SK-N-SH (cell line): ENCODE data around the gene TWF2. TPM values are rescaled to one million over a fixed set of nuclear protein-coding genes. Genes with fewer than 3 reads are reported as not detected.

Source experiments
- CTCF ChIA-PET: fragments of 300-600, 350-600 bp; formaldehyde crosslinking; extraction: SDS; loops from one replicate; lab custom pipeline; 2021; lab: Yijun Ruan, JAX
- POLR2A ChIA-PET: fragments of 350-600 bp; sonication (Branson Sonifier 250); formaldehyde crosslinking; extraction: SDS; loops from one replicate; lab custom pipeline; 2020; ENCODE audit warnings: antibody characterized with exemption, inconsistent platforms; lab: Yijun Ruan, JAX
- DNase-seq: peaks from one replicate; pipeline ENCODE4 v3.0.0; 2012
- H2AFZ ChIP-seq: fragments of 200-600 bp; sonication (generic); 2 replicates; pipeline ENCODE4 v1.8.1; 2016; ENCODE audit warnings: antibody characterized with exemption, mild to moderate bottlenecking, low read depth
- H3F3A ChIP-seq: fragments of 200-600 bp; sonication (generic); replicated peaks from 2 replicates; pipeline ENCODE3; 2016; ENCODE audit warnings: antibody characterized with exemption, mild to moderate bottlenecking; ENCODE audit not compliant: insufficient read depth
- H3K27ac ChIP-seq, 2 experiments: fragments of 200-500 bp in 1 of 2; fragments of 200-600 bp in 1 of 2; sonication (Bioruptor generic) in 1 of 2; sonication (generic), shearing (Covaris generic) in 1 of 2; 2 replicates each; pipeline versions ENCODE4 v1.5.1 to v1.6.1; 2014 to 2016; ENCODE audit warnings: low read depth in 2 of 2, inconsistent platforms in 1 of 2, low read length in 1 of 2, mild to moderate bottlenecking in 1 of 2, mixed read lengths in 1 of 2
- H3K27me3 ChIP-seq: fragments of 200-600 bp; sonication (generic), shearing (Covaris generic); 2 replicates; pipeline ENCODE4 v1.6.1; 2016; ENCODE audit warnings: mixed run types; ENCODE audit not compliant: insufficient read depth
- H3K36me3 ChIP-seq, 2 experiments: fragments of 200-500 bp in 1 of 2; fragments of 200-600 bp in 1 of 2; sonication (Bioruptor generic) in 1 of 2; sonication (generic) in 1 of 2; replicated peaks in 1 of 2; 2 replicates each; pipeline versions ENCODE3 to v1.5.1; 2014 to 2016; ENCODE audit warnings: low read length in 1 of 2, mild to moderate bottlenecking in 1 of 2; ENCODE audit not compliant: insufficient read depth in 2 of 2, control insufficient read depth in 1 of 2
- H3K4me1 ChIP-seq, 2 experiments: fragments of 200-500 bp in 1 of 2; fragments of 200-600 bp in 1 of 2; sonication (Bioruptor generic) in 1 of 2; sonication (generic), shearing (Covaris generic) in 1 of 2; 2 replicates each; pipeline versions ENCODE4 v1.5.1 to v1.6.1; 2014 to 2016; ENCODE audit warnings: low read depth in 1 of 2, low read length in 1 of 2, mixed run types in 1 of 2; ENCODE audit not compliant: insufficient read depth in 2 of 2, control insufficient read depth in 1 of 2
- H3K4me2 ChIP-seq: fragments of 200-600 bp; sonication (generic), shearing (Covaris generic); 2 replicates; pipeline ENCODE4 v1.6.1; 2017; ENCODE audit warnings: mixed run types
- H3K4me3 ChIP-seq, 2 experiments: fragments of 200-500 bp in 1 of 2; fragments of 200-600 bp in 1 of 2; sonication (Bioruptor generic) in 1 of 2; sonication (generic), shearing (Covaris generic) in 1 of 2; 2 replicates each; pipeline versions ENCODE4 v1.5.1 to v1.8.1; 2014 to 2016; ENCODE audit warnings: low read depth in 2 of 2, inconsistent platforms in 1 of 2, low read length in 1 of 2, mild to moderate bottlenecking in 1 of 2, mixed read lengths in 1 of 2, moderate library complexity in 1 of 2
- H3K79me2 ChIP-seq: fragments of 200-600 bp; sonication (generic); 2 replicates; pipeline ENCODE4 v1.8.1; 2017; ENCODE audit warnings: mild to moderate bottlenecking; ENCODE audit not compliant: insufficient read depth
- H3K9ac ChIP-seq: fragments of 200-600 bp; sonication (generic); 2 replicates; pipeline ENCODE4 v1.6.1; 2017; ENCODE audit warnings: mixed run types
- H3K9me2 ChIP-seq: fragments of 200-600 bp; sonication (generic); 2 replicates; pipeline ENCODE4 v1.6.1; 2017; ENCODE audit warnings: mixed run types
- H3K9me3 ChIP-seq: fragments of 200-600 bp; sonication (generic); 2 replicates; pipeline ENCODE4 v1.6.1; 2017; ENCODE audit warnings: mixed run types, mild to moderate bottlenecking, moderate library complexity
- H4K20me1 ChIP-seq: fragments of 200-600 bp; sonication (generic); 2 replicates; pipeline ENCODE4 v1.6.1; 2017; ENCODE audit warnings: mild to moderate bottlenecking, mixed run types; ENCODE audit not compliant: insufficient read depth
- CHD2 ChIP-seq: fragments of 150-350 bp; IDR thresholded peaks from 2 replicates; pipeline ENCODE4 v1.6.1; 2018; ENCODE audit warnings: low read length; ENCODE audit not compliant: partially characterized antibody
- CTCF ChIP-seq: fragments of 200-600 bp; sonication (generic); IDR thresholded peaks from 2 replicates; pipeline ENCODE4 v1.6.1; 2017; ENCODE audit warnings: antibody characterized with exemption, mild to moderate bottlenecking, moderate library complexity
- ELF1 ChIP-seq: IDR thresholded peaks from 2 replicates; pipeline ENCODE4 v1.4.0; 2012
- EP300 ChIP-seq, 2 experiments: IDR thresholded peaks; 2 replicates each; pipeline versions ENCODE4 v1.4.0 to v1.6.1; 2012; ENCODE audit warnings: borderline replicate concordance in 1 of 2, low read depth in 1 of 2, low read length in 1 of 2
- FOXJ3 ChIP-seq: sonication (generic); formaldehyde crosslinking; IDR thresholded peaks from 2 replicates; pipeline ENCODE4 v1.5.1; 2020; ENCODE audit warnings: mild to moderate bottlenecking, missing genetic modification reagents
- FOXM1 ChIP-seq: IDR thresholded peaks from 2 replicates; pipeline ENCODE4 v1.4.0; 2012; ENCODE audit warnings: low read depth, mild to moderate bottlenecking
- GABPA ChIP-seq: IDR thresholded peaks from 2 replicates; pipeline ENCODE4 v1.4.0; 2012; ENCODE audit warnings: low read depth, mild to moderate bottlenecking
- GATA2 ChIP-seq: sonication (generic); formaldehyde crosslinking; IDR thresholded peaks from 2 replicates; pipeline ENCODE4 v1.5.0; 2020; ENCODE audit warnings: mild to moderate bottlenecking, missing genetic modification reagents
- JUND ChIP-seq: IDR thresholded peaks from 2 replicates; pipeline ENCODE4 v1.4.0; 2012
- MEF2A ChIP-seq: IDR thresholded peaks from 2 replicates; pipeline ENCODE4 v1.4.0; 2012; ENCODE audit warnings: low read depth, borderline replicate concordance
- MXI1 ChIP-seq: IDR thresholded peaks from 2 replicates; pipeline ENCODE4 v1.6.1; 2012; ENCODE audit warnings: mild to moderate bottlenecking, low read depth, low read length, improper control_type of control experiment
- NFIC ChIP-seq: IDR thresholded peaks from 2 replicates; pipeline ENCODE4 v1.4.0; 2012; ENCODE audit warnings: borderline replicate concordance
- RCOR1 ChIP-seq: fragments of 150-350 bp; IDR thresholded peaks from 2 replicates; pipeline ENCODE4 v1.6.1; 2017; ENCODE audit warnings: antibody characterized with exemption, low read length
- REST ChIP-seq: IDR thresholded peaks from 2 replicates; pipeline ENCODE4 v1.6.1; 2012; ENCODE audit warnings: mild to moderate bottlenecking, low read depth, low read length, moderate library complexity
- SIN3A ChIP-seq: IDR thresholded peaks from 2 replicates; pipeline ENCODE4 v1.6.1; 2012; ENCODE audit warnings: low read depth, mild to moderate bottlenecking, low read length, moderate library complexity, borderline replicate concordance
- TAF1 ChIP-seq: IDR thresholded peaks from 2 replicates; pipeline ENCODE4 v1.6.1; 2012; ENCODE audit warnings: low read depth, mild to moderate bottlenecking, low read length, moderate library complexity, borderline replicate concordance
- USF1 ChIP-seq: IDR thresholded peaks from 2 replicates; pipeline ENCODE4 v1.4.0; 2012; ENCODE audit warnings: low read depth, borderline replicate concordance
- USF2 ChIP-seq: fragments of 150-350 bp; IDR thresholded peaks from 2 replicates; pipeline ENCODE4 v1.6.1; 2017; ENCODE audit warnings: antibody characterized with exemption, low read length, low read depth, borderline replicate concordance
- YY1 ChIP-seq: IDR thresholded peaks from 2 replicates; pipeline ENCODE4 v1.4.0; 2012; ENCODE audit warnings: low read depth, mild to moderate bottlenecking
- WGBS: methylation state at CpG from one replicate; pipeline ENCODE4 v1.1.6; 2017; ENCODE audit warnings: low lambda C conversion rate; 5-methylcytosine and 5-hydroxymethylcytosine counted together
- polyA plus RNA-seq, 3 experiments: library from polyadenylated mRNA; depleted of rRNA; stranded (reverse); fragments of >200 nt; gene quantifications; 2 replicates each; pipeline ENCODE4 v1.2.3, GENCODE V29; 2012

TWF2 gene
- polyA plus RNA-seq, 1 of the 3 experiments (the other 2 are of a cell fraction): 188 TPM

- CTCF ChIA-PET: interaction anchor here (1.0 to 11.8 kb wide), 5 partner anchors 10 to 228 kb away, joined by 3 to 257 read pairs (median 4); partner anchors contain the start of gene TLR9
Observed at GRCh38 chr3:52229656-52230055, 9.3 kb downstream of the TWF2 start.

More at GRCh38 chr3:52229656-52230055, 9.3 kb downstream of the TWF2 start:
- Histone ChIP-seq H3K9me2 (no peaks in the 10 kb centered on the region), H3K9ac (no peak overlapping the region), H3K9me3 (no peaks in the 10 kb centered on the region)
- POLR2A ChIA-PET: interaction anchor here (1.4 kb wide), 1 partner anchor 9 kb away, joined by 3 read pairs; the partner anchor contains the start of gene TWF2
- DNase-seq: no peak
- TF ChIP-seq GABPA: no peak
- TF ChIP-seq RCOR1: no peak
- TF ChIP-seq REST: no peak
- no peak for TF ChIP-seq JUND
- TF ChIP-seq FOXJ3 (CRISPR knock-in tag): no peak
- no peak for TF ChIP-seq USF1
- no peak for TF ChIP-seq CHD2
- TF ChIP-seq GATA2: no peak
- TF ChIP-seq EP300 (IDR thresholded peaks at IDR 0.05; ENCODE audit: borderline replicate concordance in 1 of 2, low read depth in 1 of 2, low read length in 1 of 2): no peak
- TF ChIP-seq FOXM1: no peak
- TF ChIP-seq ELF1: no peak
- no peak for TF ChIP-seq NFIC
- TF ChIP-seq SIN3A: no peak
- no peak for TF ChIP-seq USF2
- no peak for TF ChIP-seq TAF1
- no peak for TF ChIP-seq MXI1
- TF ChIP-seq YY1: no peak
- TF ChIP-seq MEF2A: no peak
- TF ChIP-seq CTCF: no peak
- TF ChIP-seq, all 33 proteins: peak for 0
- Histone ChIP-seq H2AFZ (no peak overlapping the region), H3K27me3 (no peaks in the 10 kb centered on the region), H4K20me1 (peaks cover 19% of the 10 kb centered on the region), H3K27ac (no peak overlapping the region), H3F3A (no peaks in the 10 kb centered on the region), H3K36me3 (peaks cover 10 to 37% of the 10 kb centered on the region in 2 experiments), H3K4me2 (no peak overlapping the region), H3K79me2 (peaks cover 28% of the 10 kb centered on the region), H3K4me3 (no peak overlapping the region), H3K4me1 (peaks cover 0 to 4% of the 10 kb centered on the region in 2 experiments; a peak in 1 of 4 replicates)
- WGBS: 95% methylated on average over 10 of the region's 13 CpGs
